Neural progenitor cell (in vitro differentiated cells): ENCODE measurements around the gene WDR7. TPM values are rescaled to one million over a fixed set of nuclear protein-coding genes. Genes with fewer than 3 reads are reported as not detected.

Experiments used
- DNase-seq: peaks from one replicate; pipeline ENCODE4 v3.0.0-alpha.2; 2016; ENCODE audit warnings: low spot score
- H2AFZ ChIP-seq: fragments of 200-600 bp; sonication (generic); replicated peaks from 2 replicates; pipeline ENCODE4 v1.6.1; 2016; ENCODE audit warnings: antibody characterized with exemption
- H3F3A ChIP-seq: fragments of 200-600 bp; sonication (generic); 2 replicates; pipeline ENCODE4 v1.6.1; 2016; ENCODE audit warnings: antibody characterized with exemption, low read depth
- H3K27ac ChIP-seq: fragments of 200-600 bp; sonication (generic); 2 replicates; pipeline ENCODE4 v1.5.1; 2016; ENCODE audit warnings: mild to moderate bottlenecking
- H3K27me3 ChIP-seq: fragments of 200-600 bp; sonication (generic); 2 replicates; pipeline ENCODE4 v1.6.1; 2016; ENCODE audit warnings: mild to moderate bottlenecking, moderate library complexity
- H3K36me3 ChIP-seq: fragments of 200-600 bp; sonication (generic); 2 replicates; pipeline ENCODE4 v1.5.1; 2016
- H3K4me1 ChIP-seq: fragments of 200-600 bp; sonication (generic); 2 replicates; pipeline ENCODE4 v1.6.1; 2016; ENCODE audit warnings: mixed run types
- H3K4me2 ChIP-seq: fragments of 200-600 bp; sonication (generic); 2 replicates; pipeline ENCODE4 v1.6.1; 2016
- H3K4me3 ChIP-seq: fragments of 200-600 bp; sonication (generic); 2 replicates; pipeline ENCODE4 v1.5.1; 2016
- H3K79me2 ChIP-seq: fragments of 200-600 bp; sonication (generic); 2 replicates; pipeline ENCODE4 v1.6.1; 2016; ENCODE audit warnings: low read depth
- H3K9ac ChIP-seq: fragments of 200-600 bp; sonication (generic); 2 replicates; pipeline ENCODE4 v1.6.1; 2016
- H3K9me3 ChIP-seq: fragments of 200-600 bp; sonication (generic); 2 replicates; pipeline ENCODE4 v1.5.1; 2016; ENCODE audit warnings: low read depth
- H4K20me1 ChIP-seq: fragments of 200-600 bp; sonication (generic); 2 replicates; pipeline ENCODE4 v1.6.1; 2016; ENCODE audit warnings: low read depth
- H3K27ac Mint-ChIP-seq: 3 replicates; pipeline ENCODE4 v1.8.0; 2021; ENCODE audit warnings: mixed read lengths
- H3K27me3 Mint-ChIP-seq: 2 replicates; pipeline ENCODE4 v1.8.0; 2022; ENCODE audit warnings: low read depth, mild to moderate bottlenecking, inconsistent platforms, moderate library complexity, mixed read lengths; ENCODE audit not compliant: insufficient read depth
- H3K36me3 Mint-ChIP-seq: 3 replicates; pipeline ENCODE4 v1.8.0; 2021; ENCODE audit warnings: mixed read lengths
- H3K4me1 Mint-ChIP-seq: 3 replicates; pipeline ENCODE4 v1.8.0; 2021; ENCODE audit warnings: mixed read lengths
- H3K4me3 Mint-ChIP-seq: 3 replicates; pipeline ENCODE4 v1.8.0; 2021; ENCODE audit warnings: mild to moderate bottlenecking, moderate library complexity, mixed read lengths
- H3K9me3 Mint-ChIP-seq: 3 replicates; pipeline ENCODE4 v1.8.0; 2020; ENCODE audit warnings: mixed read lengths
- CTCF ChIP-seq: fragments of 200-600 bp; sonication (generic); IDR thresholded peaks from 2 replicates; pipeline ENCODE4 v1.5.1; 2017; ENCODE audit warnings: antibody characterized with exemption, mild to moderate bottlenecking
- EZH2 ChIP-seq: fragments of 200-600 bp; sonication (generic); IDR thresholded peaks from 2 replicates; pipeline ENCODE4 v1.6.1; 2017; ENCODE audit warnings: antibody characterized with exemption, mild to moderate bottlenecking, moderate library complexity
- EZH2phosphoT487 ChIP-seq: fragments of 200-600 bp; sonication (generic); IDR thresholded peaks from 2 replicates; pipeline ENCODE4 v1.6.1; 2017; ENCODE audit warnings: antibody characterized with exemption
- total RNA-seq: library from RNA; depleted of rRNA; stranded (reverse); fragments of >200 nt; gene quantifications from 2 replicates; pipeline ENCODE4 v1.2.3, GENCODE V29; 2015; ENCODE audit warnings: low replicate concordance

The WDR7 gene
- total RNA-seq, 1 donor from 2014 or later, result 12.3 TPM

GRCh38 chr18:56888978-56889377 lies 237.8 kb downstream of the WDR7 start:
- no peak for TF ChIP-seq EZH2phosphoT487
- no peak for TF ChIP-seq CTCF
- TF ChIP-seq EZH2, result no peak
- Histone ChIP-seq H3K36me3 (no peaks in the 10 kb centered on the region), H3K79me2 (no peaks in the 10 kb centered on the region), H3K27me3 (no peaks in the 10 kb centered on the region), H2AFZ (no peak overlapping the region), H3K9ac (no peak overlapping the region), H3K27ac (no peak overlapping the region), H3K4me3 (no peak overlapping the region), H3K9me3 (no peaks in the 10 kb centered on the region), H4K20me1 (no peaks in the 10 kb centered on the region), H3K4me2 (no peak overlapping the region), H3K4me1 (no peaks in the 10 kb centered on the region), H3F3A (no peaks in the 10 kb centered on the region)
- Mint-ChIP-seq H3K27me3 (no peaks in the 10 kb centered on the region), H3K4me3 (no peak overlapping the region), H3K4me1 (peaks cover 13% of the 10 kb centered on the region), H3K9me3 (peaks cover 7% of the 10 kb centered on the region), H3K36me3 (peaks cover 11% of the 10 kb centered on the region), H3K27ac (no peak overlapping the region)
- no peak for DNase-seq

GRCh38 chr18:56889621-56890020 lies 238.5 kb downstream of the WDR7 start:
- Mint-ChIP-seq H3K9me3 (peaks cover 5% of the 10 kb centered on the region), H3K27me3 (no peaks in the 10 kb centered on the region), H3K36me3 (peaks cover 6% of the 10 kb centered on the region), H3K4me3 (no peak overlapping the region), H3K4me1 (peaks cover 13% of the 10 kb centered on the region), H3K27ac (no peak overlapping the region)
- Histone ChIP-seq H3K9ac (no peak overlapping the region), H4K20me1 (no peaks in the 10 kb centered on the region), H2AFZ (no peak overlapping the region), H3K27me3 (no peaks in the 10 kb centered on the region), H3K4me1 (no peaks in the 10 kb centered on the region), H3K79me2 (no peaks in the 10 kb centered on the region), H3K4me3 (no peak overlapping the region), H3K9me3 (no peaks in the 10 kb centered on the region), H3F3A (no peaks in the 10 kb centered on the region), H3K36me3 (no peaks in the 10 kb centered on the region), H3K4me2 (no peak overlapping the region), H3K27ac (no peak overlapping the region)
- TF ChIP-seq CTCF (no peak), EZH2phosphoT487 (no peak), EZH2 (no peak)
- no peak for DNase-seq

- peaks cover 3% of the 10 kb centered on the region for H3K9me3 Mint-ChIP-seq
- Histone ChIP-seq H3F3A (no peaks in the 10 kb centered on the region), H3K4me2 (no peak overlapping the region), H4K20me1 (no peaks in the 10 kb centered on the region), H3K9me3 (no peaks in the 10 kb centered on the region), H3K36me3 (no peaks in the 10 kb centered on the region), H2AFZ (no peak overlapping the region), H3K4me3 (no peak overlapping the region), H3K79me2 (no peaks in the 10 kb centered on the region), H3K9ac (no peak overlapping the region), H3K27ac (no peak overlapping the region), H3K27me3 (no peaks in the 10 kb centered on the region), H3K4me1 (no peaks in the 10 kb centered on the region)
- no peaks in the 10 kb centered on the region for H3K27me3 Mint-ChIP-seq
- no peak for TF ChIP-seq CTCF
- DNase-seq, result no peak
- H3K4me3 Mint-ChIP-seq, result no peak overlapping the region
- H3K36me3 Mint-ChIP-seq, result peaks cover 2% of the 10 kb centered on the region
- H3K27ac Mint-ChIP-seq, result no peak overlapping the region
- H3K4me1 Mint-ChIP-seq, result peaks cover 13% of the 10 kb centered on the region
Measured at GRCh38 chr18:56890632-56891031, 239.5 kb downstream of the WDR7 start.

- H3K9me3 Mint-ChIP-seq, result no peaks in the 10 kb centered on the region
- Histone ChIP-seq H3K4me3 (no peak overlapping the region), H3K36me3 (no peaks in the 10 kb centered on the region), H3K9me3 (no peaks in the 10 kb centered on the region), H3K9ac (no peak overlapping the region), H3K79me2 (no peaks in the 10 kb centered on the region), H3K4me2 (no peak overlapping the region), H3K27ac (no peak overlapping the region), H4K20me1 (no peaks in the 10 kb centered on the region), H3K27me3 (no peaks in the 10 kb centered on the region), H3F3A (no peaks in the 10 kb centered on the region), H3K4me1 (no peaks in the 10 kb centered on the region), H2AFZ (no peak overlapping the region)
- no peak overlapping the region for H3K4me3 Mint-ChIP-seq
- no peak overlapping the region for H3K27ac Mint-ChIP-seq
- no peaks in the 10 kb centered on the region for H3K36me3 Mint-ChIP-seq
- H3K4me1 Mint-ChIP-seq, result peaks cover 13% of the 10 kb centered on the region
- no peak for TF ChIP-seq CTCF
- no peak for TF ChIP-seq EZH2phosphoT487
- TF ChIP-seq EZH2, result no peak
- no peaks in the 10 kb centered on the region for H3K27me3 Mint-ChIP-seq
- no peak for DNase-seq
Measured at GRCh38 chr18:56891116-56891515, 240.0 kb downstream of the WDR7 start.
